K562 (cell line): ENCODE measurements around the gene KCNQ5.

Experiments used
- BCL6 ChIP-seq: fragments of 250-450 bp; sonication (Bioruptor Pico); IDR thresholded peaks from 2 replicates; pipeline ENCODE4 v1.4.0; 2020
- CEBPG ChIP-seq, 3 experiments: fragments of 200-800 bp in 1 of 3; sonication (Bioruptor generic) in 1 of 3; sonication (generic) in 1 of 3; formaldehyde crosslinking in 1 of 3; IDR thresholded peaks in 2 of 3; conservative IDR thresholded peaks in 1 of 3; 2 replicates each; pipeline versions ENCODE4 v1.6.1 to v1.8.0; 2016 to 2022; ENCODE audit warnings: missing compliant biosample characterization in 2 of 3, missing genetic modification characterization in 2 of 3, mild to moderate bottlenecking in 1 of 3, missing genetic modification reagents in 1 of 3
- CTCF ChIP-seq, 3 experiments: IDR thresholded peaks in 2 of 3; conservative IDR thresholded peaks in 1 of 3; 2 replicates each; pipeline ENCODE4 v1.5.1; 2011 to 2012; ENCODE audit warnings: low read length in 3 of 3, mild to moderate bottlenecking in 3 of 3, control low read depth in 2 of 3, improper control_type of control experiment in 1 of 3, inconsistent platforms in 1 of 3, low read depth in 1 of 3, mixed read lengths in 1 of 3, moderate library complexity in 1 of 3; ENCODE audit not compliant: insufficient read depth in 2 of 3
- POLR2A ChIP-seq: fragments of 450-650 bp; conservative IDR thresholded peaks from 2 replicates; pipeline ENCODE4 v1.6.1; 2016

GRCh38 chr6:72724545-72724944 lies 102.7 kb downstream of the KCNQ5 start:
- TF ChIP-seq CTCF (IDR thresholded peaks at IDR 0.05 in 2 of 3, conservative IDR thresholded peaks at IDR 0.05 in 1 of 3; ENCODE audit: insufficient read depth in 2 of 3, low read depth in 1 of 3, low read length in 3 of 3) (no peak), POLR2A (no peak), BCL6 (CRISPR knock-in tag) (no peak), CEBPG (CRISPR knock-in tag; IDR thresholded peaks at IDR 0.05) (no peak), CEBPG (tag; conservative IDR thresholded peaks at IDR 0.05 in 1 of 2, IDR thresholded peaks at IDR 0.05 in 1 of 2) (no peak)
